B cell (primary cell): ENCODE data around the gene SMG9.

Experiments
- EZH2 ChIP-seq: IDR thresholded peaks from 2 replicates; pipeline ENCODE4 v1.6.1; 2012; ENCODE audit warnings: borderline replicate concordance, low read depth, mild to moderate bottlenecking, moderate library complexity, low read length; ENCODE audit not compliant: insufficient read depth, poor library complexity, severe bottlenecking
- TF ChIP-seq, protein P1 (sequence below): fragments of 200-600 bp; IDR thresholded peaks from one replicate; pipeline ENCODE4 v1.8.0; 2022; ENCODE audit warnings: antibody characterized with exemption, mild to moderate bottlenecking

DNA sequence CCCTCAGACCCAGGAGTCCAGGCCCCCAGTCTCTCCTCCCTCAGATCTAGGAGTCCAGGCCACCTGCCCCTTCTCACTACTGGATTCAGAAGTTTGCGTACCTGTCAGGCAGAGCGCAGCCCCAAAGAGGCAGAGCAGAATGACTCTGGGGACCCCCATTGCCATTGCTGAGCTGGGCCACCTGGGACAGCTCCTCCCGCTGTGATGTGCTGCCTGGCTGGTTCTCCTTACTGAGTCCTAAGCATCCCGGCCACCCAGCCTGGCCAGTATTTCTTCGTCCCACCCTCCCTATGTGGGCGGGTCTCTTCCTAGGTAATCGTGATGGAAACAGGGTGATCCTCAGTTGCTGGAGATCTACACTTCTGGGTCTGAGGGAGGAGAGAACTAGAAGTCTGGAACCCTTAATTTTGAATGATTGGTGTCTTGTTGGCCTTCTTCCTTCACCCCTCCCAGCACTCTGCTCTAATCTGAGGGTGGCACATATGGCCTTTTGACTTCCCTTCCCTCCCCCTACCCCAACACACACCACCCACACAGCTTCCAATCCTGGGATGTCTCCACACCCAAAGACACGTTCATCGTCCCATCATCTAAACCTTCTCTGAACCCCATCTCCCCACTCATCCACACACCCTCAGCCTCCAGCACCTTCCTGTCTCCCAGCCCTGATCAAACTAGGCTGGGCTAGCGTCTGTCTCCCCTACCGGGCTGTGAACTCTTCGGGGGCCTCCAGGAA, 47.6 kb upstream of the SMG9 start, which contains the start of gene LYPD5:
- TF ChIP-seq, protein P1, sequence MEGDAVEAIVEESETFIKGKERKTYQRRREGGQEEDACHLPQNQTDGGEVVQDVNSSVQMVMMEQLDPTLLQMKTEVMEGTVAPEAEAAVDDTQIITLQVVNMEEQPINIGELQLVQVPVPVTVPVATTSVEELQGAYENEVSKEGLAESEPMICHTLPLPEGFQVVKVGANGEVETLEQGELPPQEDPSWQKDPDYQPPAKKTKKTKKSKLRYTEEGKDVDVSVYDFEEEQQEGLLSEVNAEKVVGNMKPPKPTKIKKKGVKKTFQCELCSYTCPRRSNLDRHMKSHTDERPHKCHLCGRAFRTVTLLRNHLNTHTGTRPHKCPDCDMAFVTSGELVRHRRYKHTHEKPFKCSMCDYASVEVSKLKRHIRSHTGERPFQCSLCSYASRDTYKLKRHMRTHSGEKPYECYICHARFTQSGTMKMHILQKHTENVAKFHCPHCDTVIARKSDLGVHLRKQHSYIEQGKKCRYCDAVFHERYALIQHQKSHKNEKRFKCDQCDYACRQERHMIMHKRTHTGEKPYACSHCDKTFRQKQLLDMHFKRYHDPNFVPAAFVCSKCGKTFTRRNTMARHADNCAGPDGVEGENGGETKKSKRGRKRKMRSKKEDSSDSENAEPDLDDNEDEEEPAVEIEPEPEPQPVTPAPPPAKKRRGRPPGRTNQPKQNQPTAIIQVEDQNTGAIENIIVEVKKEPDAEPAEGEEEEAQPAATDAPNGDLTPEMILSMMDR, result no peak
- TF ChIP-seq EZH2, result no peak
